Left colon (tissue), 2 donors: ENCODE measurements around the gene APOBEC2. TPM values are rescaled to one million over a fixed set of nuclear protein-coding genes. Genes with fewer than 3 reads are reported as not detected.
A peak's percentile ranks its signal among the peaks of the same experiment; 100 is the strongest.

Experiments
- ATAC-seq: fragments of 200-7000 bp; cut with Tn5 transposase; one replicate; pipeline ENCODE4 v1.9.1; 2020; ENCODE audit warnings: mild to moderate bottlenecking, moderate library complexity
- DNase-seq, 2 donors: peaks; one replicate each; pipeline ENCODE4 v3.0.0-alpha.2; 2020
- intact Hi-C, 2 donors: fragments of 100-400 bp; cut with DNase I in 1 of 2; cut with micrococcal nuclease in 1 of 2; formaldehyde crosslinking; loops; one replicate each; pipeline versions ENCODE4 v1.11.2 to v1.14.0; 2022; cut with DNase I, micrococcal nuclease
- total RNA-seq, 2 donors: library from RNA; stranded (reverse); fragmentation: NEBNext Ultra II Directional; extraction: Animal tissue kit (Norgen Biotek cat#: 25700); gene quantifications; one replicate each; pipeline ENCODE4 v1.2.1, GENCODE V29; 2021
- donor health status: DM: no; HTN: no; CAD: no.
- donor health status: DM: yes; HTN: yes; CAD: no.

Gene APOBEC2
- total RNA-seq, 2 donors from 2014 or later: not detected

DNA sequence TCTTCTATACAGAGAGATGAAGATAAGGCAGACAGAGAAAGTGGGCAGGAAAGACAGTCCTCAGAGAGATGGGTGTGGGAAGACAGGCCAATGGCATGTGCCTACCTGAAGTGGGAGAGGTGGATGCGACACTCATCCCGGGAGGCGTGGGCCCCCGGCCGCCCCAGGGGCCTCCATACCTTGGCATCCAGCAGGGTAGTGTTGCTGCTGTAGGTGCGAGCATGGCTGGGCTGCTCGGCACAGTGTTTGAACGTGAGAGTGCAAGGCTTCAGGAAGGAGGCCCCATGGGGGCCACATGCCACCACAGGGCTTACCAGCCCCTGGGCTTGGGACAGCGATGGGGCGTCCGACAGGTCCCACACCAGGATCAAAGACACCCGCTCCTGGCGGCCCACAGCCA lies 19.2 kb upstream of the APOBEC2 start:
- intact Hi-C loops: no loop called here
- ATAC-seq (no peak), DNase-seq (no peak)

DNA sequence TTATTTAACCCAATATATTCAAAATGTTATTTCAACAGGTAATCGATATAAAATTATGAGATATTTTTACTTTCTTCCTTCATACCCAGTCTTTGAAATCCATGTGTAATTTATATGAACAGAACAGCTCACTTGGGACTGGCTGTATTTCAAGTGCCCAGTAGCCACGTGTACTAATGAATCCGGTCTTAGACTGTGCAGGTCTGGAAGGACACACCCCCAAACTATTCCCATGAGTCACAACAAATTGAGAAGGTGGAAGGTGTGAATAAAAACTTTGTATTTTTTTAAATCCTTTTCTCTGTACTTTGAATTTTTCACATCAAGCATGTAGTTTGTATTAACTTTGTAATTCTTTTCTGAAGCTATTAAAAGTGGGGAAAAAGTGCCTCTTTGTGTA lies 16.8 kb upstream of the APOBEC2 start:
- intact Hi-C loops: no loop called here
- DNase-seq (no peak), ATAC-seq (no peak)

DNA sequence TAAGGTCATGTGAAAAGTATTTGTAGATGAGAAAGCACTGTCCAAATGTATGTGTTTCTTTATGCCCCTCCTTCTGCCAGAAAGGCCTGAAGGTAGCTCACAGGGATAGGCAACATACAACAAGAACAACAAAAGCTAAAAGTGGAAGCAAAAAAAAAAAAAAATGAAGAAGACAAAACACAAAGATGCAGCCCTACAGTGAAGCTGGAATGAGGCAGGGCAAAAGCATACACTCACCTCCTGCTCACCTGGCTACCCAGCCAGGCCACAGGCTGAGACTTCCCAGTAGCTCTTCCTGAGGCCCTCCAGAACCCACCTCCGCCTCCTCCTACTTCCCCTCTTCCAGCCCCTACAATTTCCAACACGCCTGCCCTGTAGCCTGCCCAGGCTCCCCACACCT lies 16.4 kb upstream of the APOBEC2 start:
- ATAC-seq (no peak), DNase-seq (no peak)
- intact Hi-C loops: no loop called here

DNA sequence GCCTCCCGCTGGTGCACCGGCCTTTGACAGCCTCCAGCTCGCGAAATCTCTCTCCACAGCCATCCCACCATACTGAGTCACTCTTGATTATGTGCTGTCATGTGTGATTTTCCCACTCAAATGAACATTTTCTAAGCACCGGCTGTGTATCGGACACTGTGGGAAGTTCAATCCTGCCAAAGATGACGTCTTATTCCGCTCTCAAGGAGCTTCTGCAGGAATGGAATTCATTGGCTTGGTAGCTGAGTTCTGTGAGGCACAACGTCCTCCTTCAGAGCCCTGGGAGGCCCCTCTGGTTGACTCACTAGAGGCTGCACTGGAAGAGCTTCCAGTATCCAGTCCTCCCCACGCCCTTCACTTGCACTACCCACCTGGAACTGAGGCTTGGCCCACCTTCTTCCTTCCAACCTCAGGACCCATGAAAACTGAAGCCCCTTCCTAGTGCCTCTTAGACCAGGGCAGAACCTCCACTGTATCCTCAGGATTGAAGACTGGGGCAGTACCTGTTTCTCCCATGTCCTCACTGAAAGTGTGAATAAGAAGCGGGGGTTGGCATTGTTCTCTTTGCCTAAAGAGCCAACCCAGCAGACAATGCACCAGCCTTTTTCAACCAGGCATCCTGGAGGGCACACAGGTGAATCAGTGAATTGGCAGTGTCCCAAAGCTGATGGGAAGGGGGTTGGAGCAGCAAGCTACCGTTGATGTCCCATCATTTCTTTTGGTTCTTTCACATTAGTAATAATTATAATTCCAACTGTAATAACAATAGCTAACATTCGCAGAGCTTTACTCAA lies 15.7 kb upstream of the APOBEC2 start:
- ATAC-seq (no peak), DNase-seq (no peak)
- intact Hi-C loops: no loop called here

DNA sequence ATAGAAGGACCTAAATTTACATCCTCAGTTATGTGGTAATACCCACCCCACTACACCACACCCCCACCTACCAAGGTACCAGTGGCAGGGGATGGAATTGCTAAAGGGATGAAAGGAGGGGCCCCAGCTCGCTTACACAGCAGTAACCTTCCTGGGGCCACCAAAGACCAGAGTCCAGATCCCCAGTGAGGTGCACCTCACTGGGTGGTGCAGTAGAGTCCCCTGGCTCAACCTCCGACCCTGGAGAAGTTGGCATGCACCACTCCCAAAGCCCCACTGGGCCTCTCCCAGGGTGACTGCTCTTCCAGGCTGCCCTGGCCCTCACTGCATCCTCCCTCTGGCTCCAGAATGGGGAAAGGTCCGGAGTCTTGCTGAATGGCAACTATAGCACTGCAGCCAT lies 14.8 kb upstream of the APOBEC2 start:
- ATAC-seq (no peak), DNase-seq (no peak)
- intact Hi-C loops: no loop called here

DNA sequence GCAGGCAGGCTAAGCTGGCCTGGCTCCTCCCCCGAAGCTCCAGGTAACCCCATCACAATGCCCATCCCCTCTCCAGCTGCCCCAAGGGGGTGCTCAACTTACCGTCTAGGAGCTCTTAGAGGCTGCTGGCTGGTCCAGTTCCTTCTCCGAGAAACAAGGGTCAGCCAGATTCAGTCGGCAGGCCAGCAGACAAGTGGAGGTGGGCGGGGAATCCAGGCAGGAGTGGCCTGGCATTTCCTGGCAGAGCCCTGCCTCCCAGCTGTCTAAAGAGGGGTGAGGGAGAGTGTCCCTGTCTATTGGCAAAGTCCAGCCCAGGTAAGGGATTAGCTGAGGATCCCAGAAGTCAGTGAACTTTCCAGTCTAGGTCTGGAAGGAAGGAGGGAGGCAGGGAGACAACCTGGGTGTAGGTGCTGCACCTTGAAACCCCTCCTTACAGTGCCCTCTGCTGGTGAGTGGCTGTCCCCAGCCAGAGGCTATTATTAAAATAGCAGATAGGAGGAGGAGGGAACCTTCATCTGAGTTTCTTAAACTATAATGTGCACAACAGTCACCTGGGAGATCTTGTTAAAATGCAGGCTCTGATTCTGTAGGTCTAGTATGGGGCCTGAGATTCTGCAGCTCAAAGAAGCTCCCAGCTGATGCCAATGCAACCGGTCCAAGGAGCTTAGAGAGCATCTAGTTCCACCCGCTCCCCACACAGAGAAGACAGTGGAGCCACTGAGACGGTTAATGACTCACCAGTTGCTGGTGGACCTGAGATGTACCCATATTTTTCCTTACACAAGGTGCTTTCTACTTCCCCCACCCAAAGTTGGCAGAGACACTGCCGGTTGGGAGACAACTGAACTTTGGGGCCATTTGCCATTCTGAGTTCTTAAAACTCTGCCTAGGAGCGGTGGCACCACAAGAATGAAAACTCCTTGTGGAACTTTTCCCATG lies 13.7 kb upstream of the APOBEC2 start, which contains the start of gene UNC5CL:
UNC5CL (minus strand) TSS at position 162 of the 939 bp plus-strand sequence. CDS start 4,147 bp downstream, outside the sequence.
- ATAC-seq: peak; percentile 77
- intact Hi-C loops: no loop called here
- DNase-seq: peak; percentile 75 to 81

DNA sequence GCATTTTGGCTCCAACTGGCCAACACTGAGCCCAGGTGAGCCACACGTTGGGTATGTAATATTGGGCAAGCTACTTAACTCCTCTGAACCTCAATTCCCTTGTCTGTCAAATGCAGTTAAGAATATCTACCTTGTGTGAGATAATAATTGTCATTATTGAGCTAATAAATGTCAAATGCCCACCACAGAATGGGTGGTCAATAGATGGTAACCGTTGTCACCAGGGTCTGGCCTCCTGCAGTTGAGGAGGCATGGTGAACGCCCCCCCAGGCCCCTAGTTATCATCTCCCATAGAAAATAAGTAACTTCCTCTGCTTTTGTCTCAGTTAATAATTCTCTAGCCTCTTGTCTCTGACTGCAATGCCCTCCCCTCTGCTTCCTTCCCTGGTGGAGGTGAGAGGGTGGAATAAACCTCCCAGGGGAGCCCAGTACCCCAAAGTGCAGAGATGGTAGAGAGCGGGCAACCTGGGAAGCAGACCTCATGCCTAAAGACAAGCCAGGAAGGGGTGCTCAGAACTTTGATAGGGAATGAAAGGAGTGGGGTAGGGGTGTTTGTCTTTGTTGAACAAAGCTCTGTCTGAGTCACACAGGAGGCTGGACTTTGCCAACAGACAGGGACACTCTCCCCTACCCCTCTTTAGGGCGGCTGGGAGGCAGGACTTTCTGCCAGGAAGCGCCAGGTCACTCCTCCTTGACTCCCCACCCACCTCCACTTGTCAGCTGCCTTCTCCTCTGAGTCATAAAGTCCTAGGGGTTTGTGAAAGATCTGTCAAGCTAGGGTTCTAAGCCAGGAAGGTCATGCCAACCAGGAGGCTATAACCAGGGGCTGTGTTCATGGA lies 12.7 kb upstream of the APOBEC2 start:
- ATAC-seq: peak; percentile 85
- DNase-seq: peak; percentile 42 to 86
- intact Hi-C loops: no loop called here

DNA sequence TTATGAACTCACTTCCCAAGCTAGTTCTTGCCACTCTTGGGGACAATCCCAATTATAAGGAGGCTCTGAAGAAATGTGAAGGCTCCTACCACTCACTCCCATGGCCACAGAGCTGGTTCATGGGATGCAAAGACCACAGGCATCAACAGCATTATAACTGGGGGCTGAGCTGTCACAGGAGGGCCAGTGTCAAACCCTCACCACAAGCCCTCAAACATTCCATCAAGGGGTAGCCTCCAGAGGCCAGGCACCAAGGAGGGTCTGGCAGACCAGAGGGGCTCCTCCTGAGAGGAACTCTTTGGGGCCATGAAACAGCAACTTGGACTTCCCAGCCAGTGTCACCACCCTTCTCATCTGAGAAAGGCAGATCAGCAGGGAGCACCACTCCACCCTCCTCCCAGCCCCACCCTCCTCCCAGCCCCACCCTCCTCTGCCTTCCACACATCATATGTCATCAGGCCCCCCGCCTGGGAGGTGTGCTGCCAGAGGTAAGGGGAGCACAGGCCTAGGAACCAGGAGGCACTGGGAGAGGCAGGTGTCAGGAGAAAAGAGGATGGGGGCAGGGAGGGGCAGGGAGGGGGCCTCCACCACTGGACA lies 12.0 kb upstream of the APOBEC2 start:
- intact Hi-C loops: no loop called here
- peak in 1 of 2 donors; percentile 41 for DNase-seq
- ATAC-seq: peak; percentile 34

DNA sequence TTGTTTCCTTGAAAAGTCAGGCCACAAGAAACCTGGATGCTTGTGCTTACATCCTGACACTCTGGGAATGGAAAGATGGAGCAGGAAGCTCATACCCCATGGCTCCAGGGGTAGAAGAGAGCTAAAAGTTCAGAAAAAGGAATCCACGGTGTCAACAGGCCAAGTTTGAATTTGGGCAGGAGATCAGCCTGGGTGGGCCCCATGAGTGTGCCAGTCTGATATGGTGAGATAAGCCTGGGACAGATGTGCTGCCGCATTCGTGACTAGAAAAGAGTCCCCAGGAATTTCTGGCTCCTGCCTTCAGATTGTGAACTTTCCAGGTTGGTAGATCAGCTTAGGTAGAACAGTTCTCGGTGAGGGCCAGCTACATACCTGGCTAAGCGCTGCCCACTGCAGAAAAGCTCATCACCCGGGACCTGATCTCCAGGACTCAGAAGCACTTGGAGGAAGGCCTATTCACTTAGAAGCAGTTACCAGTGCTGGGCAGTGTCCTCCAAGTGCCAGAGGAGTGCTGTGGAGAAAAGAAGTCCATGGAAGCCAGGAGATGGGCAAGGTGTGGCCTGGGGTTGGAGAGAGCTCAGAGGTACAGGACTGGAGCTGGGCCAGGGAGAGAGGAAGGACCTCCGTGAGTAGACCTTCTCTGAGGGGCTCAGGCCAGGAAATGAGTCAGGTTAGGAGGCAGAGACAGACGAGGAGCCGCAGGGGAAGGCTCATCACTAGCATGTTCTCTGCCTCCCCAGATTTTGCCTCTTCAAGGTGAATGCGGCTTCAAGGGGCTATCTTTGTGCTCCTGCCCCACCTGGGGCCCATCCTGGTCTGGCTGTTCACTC lies 10.6 kb upstream of the APOBEC2 start, which contains the start of gene TSPO2:
TSPO2 (plus strand) TSS at position 242 of the 830 bp plus-strand sequence; CDS start at position 761, 519 bp downstream.
- ATAC-seq (no peak), DNase-seq (no peak)
- intact Hi-C loops: no loop called here

DNA sequence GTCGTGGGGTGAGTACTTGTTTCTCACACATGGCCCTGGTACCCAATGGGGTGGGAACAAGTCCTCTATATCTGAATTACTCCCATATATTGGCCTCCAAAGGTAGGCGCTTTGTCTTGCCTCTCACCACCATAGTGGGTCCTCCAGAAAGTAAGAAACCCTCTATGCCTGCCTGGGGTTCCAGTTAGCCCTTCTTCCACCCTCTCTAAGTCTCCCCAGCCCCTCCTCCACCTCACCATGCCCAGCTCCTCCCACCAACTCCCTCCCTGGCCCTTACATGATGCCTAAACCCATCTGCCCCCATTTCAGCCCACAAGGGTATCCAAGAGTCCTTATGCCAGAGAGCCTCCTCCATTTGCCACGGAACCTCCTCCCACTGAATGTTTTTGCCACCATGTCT lies 9.9 kb upstream of the APOBEC2 start:
- DNase-seq: no peak
- intact Hi-C loops: no loop called here
- ATAC-seq: no peak

DNA sequence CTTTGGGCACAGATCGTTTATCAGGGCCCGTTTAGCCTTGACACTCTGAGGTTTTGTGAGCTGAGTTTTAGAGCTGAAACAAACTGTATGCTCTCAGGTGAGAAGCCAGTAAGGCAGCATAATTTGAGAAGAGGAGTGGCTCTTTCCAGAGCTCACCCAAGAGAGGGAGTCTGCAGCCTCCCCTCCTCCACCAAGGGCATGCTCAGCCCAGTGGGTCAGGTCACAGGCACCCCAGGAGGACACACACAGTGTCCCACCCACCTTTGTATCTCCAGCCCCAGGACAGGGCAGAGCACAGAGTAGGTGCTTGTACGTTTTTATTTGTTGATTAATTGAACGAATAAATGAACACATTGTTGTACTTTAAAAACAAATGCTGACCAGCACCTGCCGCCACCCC lies 7.3 kb upstream of the APOBEC2 start:
- ATAC-seq: no peak
- no peak for DNase-seq
- intact Hi-C loops: no loop called here

DNA sequence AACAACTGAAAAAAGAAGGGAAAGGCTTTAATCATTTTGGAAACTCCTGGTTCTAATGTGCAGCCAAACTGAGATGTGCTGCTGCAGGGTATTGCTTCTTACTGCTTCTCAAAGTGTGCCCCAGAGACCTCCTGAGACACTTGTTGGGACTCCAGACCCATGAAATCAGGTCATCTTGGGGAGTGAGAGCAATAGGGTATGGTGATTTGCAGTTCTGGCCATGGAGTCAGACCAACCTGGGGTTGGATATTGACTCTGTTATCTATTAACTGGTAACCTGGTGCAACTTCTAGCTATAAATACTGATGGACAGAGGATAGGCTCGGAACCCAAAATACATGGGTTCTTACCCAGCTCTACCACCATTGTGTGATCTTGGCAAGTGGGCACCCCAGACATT lies 6.9 kb upstream of the APOBEC2 start:
- ATAC-seq (no peak), DNase-seq (no peak)
- intact Hi-C loops: no loop called here

DNA sequence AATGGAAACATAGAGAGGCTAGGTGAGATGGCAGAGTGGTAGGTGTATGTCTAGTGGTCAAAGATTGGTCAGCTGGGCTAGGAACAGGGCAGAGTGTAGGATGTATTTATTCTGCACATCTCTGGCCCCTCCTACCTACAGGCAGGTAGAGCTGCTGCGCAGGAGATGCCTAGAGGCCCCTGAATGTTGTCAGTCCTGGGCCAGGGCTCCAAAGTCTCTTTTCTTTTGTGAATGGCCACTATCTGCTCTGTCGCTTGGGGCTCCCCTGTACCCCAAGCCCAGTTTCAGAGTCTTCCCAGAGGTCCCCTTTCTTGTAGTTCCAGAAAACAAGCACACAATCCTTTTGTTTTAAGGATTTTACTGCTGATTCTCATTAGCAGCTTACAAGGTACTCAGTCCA lies 5.7 kb upstream of the APOBEC2 start:
- no peak for ATAC-seq
- intact Hi-C loops: no loop called here
- no peak for DNase-seq

DNA sequence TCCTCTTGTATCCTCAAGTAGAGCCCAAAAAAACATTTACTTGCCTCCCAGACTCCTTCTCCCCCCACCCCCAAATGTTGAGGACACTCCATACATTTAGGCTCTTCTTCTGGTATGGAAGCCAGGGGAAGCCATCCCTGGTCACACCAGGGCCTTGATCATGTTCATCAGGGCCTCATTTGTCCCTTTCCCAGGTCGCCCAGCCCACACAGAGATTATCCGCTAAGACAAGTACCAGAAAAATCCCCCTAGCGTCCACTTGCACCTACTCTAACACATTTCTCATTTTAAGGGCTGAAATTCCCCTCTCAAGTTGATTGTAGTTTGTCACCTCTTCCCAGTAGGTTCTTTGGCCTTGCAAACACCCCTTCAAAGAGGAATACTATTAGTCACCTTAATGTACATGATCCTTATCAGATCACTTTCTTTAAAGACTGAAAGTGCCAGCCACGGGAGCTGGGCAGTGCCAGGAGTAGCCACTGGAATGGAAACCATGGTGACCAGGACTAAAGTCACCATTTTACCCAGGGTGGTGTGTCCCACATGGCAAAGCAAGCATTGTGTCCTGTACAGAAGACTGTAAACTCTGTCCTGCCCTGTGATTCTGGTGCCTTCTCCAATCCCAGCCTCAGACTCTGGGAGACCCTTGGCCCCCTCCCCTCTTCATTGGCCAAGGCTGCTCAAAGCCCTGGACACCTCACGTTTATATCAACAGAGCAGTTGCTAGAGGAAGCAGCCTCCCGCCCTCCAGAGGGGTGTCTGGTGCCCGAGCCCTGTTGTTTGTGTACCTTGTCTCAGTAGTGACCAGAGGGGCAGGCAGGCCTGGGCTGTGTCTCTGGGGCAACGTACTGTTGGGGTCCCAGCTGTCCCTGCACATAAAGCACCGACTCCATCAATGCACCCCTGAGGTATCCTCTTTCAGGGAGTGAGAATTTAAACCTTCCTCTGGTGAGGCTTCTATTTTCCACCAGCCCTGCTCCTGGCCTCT lies 5.0 kb upstream of the APOBEC2 start:
- intact Hi-C loops: no loop called here
- no peak for DNase-seq
- ATAC-seq: no peak

DNA sequence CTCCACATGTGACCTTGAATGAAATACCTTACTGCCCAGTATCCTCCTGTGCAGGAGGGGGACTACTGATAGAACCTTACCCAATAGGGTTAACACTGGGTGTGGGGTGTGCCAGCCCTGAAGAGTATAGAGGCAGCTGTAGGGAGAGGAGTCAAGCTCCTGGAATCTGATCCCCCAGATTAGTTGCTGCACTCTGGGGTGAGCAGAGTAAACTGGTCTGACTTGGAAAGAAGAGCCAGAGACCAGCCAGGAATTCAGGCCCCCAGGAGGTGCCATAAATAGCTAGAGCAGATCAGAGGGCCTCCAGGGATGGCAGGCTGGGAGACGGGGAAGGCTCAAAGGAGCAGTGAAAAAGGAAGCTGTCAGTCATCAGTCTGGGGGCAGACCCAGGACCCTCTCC lies 3.5 kb upstream of the APOBEC2 start:
- DNase-seq: no peak

DNA sequence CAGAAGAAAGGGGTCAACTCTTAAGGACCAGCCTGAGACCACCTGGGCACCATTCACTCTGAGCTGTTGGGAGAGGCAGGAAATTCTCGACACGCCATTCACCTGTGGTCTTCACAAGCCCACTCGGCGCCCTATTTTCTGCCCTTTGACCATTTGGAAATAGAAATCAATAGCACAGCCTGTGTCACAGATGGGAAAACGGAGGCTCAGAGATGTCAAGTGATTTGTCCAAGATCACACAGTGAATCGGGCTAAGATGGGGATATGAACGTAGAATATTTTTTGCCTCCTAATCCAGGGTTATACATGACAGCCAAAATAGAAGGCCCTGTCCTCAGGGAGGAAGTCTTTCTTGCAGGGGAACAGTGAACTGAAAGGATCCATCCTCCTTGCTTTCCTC lies 3.0 kb upstream of the APOBEC2 start:
- no peak for ATAC-seq
- DNase-seq: no peak
- intact Hi-C loops: no loop called here

More for the DNA sequence above, 3.5 kb upstream of the APOBEC2 start:
- no peak for ATAC-seq
- intact Hi-C loops: no loop called here

DNA sequence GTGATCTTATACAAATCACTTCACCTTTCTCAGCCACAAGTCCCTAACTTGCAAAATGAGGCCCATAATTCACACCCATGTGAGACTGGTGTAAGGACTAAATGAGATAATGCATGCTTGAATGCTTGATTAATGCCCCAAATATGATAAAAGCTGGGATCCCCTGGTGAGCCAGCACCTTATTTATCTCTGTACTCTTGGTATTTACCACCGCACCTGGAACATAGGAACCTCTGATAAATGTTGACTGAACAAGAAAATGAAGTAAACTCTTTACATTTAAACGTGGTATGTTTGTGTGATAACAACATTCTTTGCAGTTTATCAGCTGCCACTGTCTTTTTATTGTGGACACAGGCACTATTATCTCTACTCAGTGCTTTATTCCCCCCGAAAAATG lies 2.5 kb upstream of the APOBEC2 start:
- DNase-seq (no peak), ATAC-seq (no peak)
- intact Hi-C loops: no loop called here
